ENCODE results near the gene PHACTR3. TPM values are rescaled to one million over a fixed set of nuclear protein-coding genes. Genes with fewer than 3 reads are reported as not detected.

Gene PHACTR3
- total RNA-seq, 1 donor from 2014 or later: 0.25 TPM

DNA sequence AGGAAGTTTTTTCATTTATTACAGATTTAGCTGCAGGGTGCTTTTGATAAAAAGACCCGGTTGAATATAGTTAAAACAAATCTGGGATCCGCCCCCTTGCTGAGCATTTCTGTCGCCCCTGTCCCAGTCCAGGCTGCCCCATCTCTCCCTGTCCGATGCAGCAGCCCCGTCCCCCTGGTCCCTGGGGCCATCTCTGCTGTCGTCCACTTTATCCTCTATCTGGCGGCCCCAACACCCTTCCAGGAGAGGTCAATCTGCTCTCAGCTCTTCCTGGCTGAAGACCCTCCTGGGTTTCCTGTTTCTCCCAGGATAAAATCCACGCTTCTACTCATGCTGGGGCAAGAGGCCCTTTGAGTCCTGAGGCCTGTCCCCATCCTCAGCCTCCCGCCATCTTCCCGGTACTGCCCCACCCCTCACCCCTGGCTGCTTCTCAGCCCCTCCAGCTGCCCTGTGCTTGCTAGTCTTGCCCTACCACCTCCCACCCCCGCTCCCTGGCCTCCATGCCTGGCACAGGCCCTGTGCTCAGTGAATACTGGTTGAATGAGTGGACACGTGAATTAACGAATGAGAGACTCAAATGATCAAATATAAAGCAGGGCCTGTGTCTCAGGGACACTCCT lies 16.0 kb upstream of the PHACTR3 start:
- ATAC-seq (no peak), DNase-seq (ENCODE audit: low spot score) (no peak)

DNA sequence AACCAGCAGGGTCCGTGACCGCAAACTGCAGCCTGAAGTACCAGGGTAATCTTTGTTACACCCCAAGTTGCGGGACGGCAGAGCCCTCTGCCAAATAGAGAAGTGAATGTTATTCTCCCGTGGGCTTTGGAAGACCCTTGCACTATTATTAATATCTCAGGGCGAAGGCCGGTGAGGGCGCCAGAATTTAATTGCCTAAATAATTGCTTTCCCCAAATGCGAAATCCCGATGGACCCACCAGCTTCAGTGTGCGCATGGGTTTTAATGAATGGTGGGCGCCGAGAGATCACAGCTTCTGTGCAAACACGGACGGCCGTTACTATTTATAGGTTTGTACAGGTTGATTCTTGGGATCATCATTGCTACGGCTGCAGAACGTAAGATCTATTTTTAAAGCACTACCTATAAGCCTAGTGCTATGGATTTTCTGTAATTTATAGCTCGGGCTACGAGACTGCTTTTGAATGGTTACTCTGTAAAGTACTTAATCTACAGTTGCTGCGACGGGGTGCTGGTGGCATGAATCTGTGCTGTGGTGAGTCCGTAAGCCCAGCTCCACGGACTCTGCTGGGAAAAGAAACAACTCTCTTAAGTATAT lies 15.2 kb upstream of the PHACTR3 start:
- DNase-seq (ENCODE audit: low spot score) (no peak), ATAC-seq (no peak)

DNA sequence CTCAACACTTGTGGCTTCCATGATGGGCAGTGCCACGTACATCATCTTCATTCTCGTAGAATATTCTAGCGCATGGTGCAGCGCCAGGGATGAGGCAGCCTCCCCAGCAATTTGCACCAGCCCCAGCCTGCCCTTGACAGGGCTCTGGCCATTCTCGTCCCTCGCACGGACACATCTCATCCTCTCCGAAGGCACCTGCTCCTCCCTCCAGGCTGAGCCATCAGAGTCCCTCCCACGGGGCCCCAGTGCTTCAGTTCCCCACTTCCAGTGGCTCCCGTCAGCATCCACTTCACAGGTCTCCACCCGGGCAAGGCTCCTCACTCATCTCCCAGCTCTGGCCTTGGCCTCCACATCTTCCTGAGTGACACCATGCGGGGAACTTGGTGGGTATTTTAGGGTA lies 13.3 kb upstream of the PHACTR3 start:
- ATAC-seq (no peak), DNase-seq (ENCODE audit: low spot score) (no peak)

DNA sequence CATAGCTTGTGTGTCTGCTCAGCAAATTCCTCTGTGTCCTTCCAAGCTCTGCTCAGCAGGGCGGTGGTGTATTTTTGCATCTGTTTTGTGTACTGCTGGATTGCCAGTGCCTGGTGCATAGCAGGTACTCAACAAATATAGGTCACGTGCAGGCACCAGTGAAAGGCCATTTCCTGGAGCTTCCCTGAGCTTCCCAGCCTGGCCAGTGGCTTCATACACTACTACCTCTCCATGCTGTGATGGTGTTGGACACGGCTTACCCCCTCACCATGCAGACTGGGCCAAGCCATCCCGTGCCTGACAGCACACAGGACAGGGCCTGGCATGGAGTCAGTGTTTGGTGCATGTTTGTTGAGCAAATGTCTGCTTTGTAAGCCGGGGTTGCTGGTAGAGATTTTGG lies 7.7 kb upstream of the PHACTR3 start:
- DNase-seq (ENCODE audit: low spot score): no peak
- no peak for ATAC-seq

DNA sequence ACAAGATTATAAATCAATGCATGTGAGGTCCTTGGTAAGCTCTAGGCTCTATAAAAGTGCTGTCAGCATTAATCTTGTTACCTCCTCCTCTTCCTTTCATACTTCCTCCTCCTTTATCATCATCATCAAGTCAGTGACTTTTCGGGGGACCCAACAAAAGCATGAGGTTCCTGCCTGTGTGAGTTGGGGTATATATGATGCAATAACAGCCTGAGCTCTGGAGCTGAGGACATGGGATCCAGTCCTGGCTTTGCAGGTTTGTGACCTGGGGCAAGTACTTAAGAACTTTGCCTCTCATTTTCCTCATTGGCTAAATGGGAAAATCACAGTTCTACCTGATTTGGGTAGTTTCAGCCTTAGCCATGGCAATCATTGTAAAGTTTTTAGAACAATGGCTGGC lies 7.1 kb upstream of the PHACTR3 start:
- DNase-seq (ENCODE audit: low spot score) (no peak), ATAC-seq (no peak)

DNA sequence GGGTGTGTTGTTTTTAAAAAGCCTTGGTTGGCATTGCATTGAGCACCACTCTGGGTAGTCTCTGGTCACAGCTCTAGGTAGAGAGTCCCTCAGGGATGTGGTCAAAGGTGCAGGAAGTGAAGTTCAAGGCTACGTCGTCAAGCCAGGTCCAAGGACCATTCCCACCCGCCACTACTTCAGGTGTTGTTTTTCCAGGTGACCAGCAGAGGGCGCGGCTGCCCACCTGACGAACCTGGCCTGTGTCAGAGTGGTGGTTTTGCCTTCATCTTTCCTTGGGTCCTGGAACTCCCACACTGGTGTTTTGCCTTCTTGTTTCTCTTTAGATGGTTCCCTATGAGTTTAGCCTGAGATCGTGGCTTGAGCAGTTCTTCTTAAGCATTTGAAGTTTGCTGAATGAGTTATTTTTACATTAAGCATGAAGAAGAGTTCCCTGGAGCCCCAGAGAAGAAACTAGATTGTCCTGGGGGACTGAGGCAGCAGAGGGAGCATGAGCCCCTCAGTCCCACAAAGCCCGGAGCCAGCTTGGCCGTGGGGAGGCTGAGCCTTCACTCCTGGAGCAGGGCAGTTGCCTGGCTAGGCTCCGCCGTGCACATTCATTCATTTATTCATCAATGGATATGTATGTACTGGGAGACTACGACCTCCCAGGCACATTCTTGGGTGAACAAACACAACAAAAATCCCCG lies 5.6 kb upstream of the PHACTR3 start:
- no peak for DNase-seq (ENCODE audit: low spot score)
- ATAC-seq: peak; percentile 67

DNA sequence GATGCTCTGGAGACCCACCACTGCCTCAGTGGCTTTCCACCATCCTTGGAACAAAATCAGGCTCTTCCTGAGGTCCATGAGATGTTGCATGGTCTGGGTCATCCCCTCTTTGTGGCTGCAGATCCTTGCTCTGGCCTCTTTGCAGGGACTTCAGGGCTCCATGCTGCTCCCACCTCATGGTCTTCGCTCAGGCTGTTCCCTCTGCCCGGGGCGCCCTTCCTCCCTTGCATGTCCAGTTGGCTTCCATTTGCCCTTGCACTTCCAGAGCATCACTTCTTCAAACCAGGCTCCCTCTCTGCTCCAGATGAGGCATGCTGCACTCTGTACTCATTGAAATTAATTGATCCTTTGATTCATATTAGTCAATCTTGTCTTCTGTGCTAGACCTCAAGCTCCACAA lies 4.4 kb upstream of the PHACTR3 start:
- DNase-seq (ENCODE audit: low spot score) (no peak), ATAC-seq (no peak)

DNA sequence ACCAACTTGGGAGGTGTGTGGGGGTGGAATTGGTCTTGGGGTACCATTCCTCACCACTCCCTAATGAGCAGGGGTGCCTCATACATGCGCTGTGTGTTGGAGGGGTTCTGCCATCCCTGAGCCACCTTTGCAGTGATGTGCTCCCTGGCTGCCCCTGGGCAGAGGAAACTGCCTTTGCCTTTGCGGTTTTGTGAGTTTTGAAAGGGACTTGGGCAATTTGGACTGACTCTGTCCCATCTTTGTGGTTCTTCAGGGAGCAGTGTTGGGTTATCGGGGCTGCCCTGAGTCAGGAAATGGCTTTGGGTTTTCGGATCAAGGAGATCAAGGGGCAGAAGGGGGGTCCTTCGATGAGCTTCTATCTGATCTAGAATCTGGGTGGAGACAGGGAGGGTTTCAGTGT lies 3.9 kb upstream of the PHACTR3 start:
- DNase-seq (ENCODE audit: low spot score) (no peak), ATAC-seq (no peak)

DNA sequence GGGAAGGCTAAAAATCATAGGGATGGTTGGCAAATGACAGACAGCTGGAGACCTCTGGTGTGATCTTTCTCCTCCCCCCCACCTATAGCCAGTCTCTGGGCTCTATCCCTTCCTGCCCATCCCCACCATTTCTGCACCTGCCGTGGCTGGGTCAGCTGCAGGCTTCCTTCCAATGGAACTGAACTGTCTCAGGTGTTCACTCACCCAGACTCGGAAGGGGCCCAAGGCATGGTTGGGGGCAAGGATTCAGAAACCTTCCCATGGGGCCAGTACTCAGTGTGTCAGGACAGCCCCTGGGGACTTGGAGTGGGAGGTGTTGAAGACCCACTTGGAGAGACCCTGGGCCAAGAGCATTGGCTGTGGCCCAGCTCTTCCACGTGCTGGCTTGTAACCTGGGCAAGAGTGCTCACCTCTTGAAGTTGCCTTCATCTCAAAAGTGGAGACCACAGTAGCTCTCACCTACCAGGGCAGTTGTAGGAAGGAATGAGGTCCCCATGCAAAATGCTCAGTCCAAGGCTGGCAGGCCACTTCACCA lies 1.7 kb upstream of the PHACTR3 start:
- DNase-seq (ENCODE audit: low spot score) (no peak), ATAC-seq (no peak)

DNA sequence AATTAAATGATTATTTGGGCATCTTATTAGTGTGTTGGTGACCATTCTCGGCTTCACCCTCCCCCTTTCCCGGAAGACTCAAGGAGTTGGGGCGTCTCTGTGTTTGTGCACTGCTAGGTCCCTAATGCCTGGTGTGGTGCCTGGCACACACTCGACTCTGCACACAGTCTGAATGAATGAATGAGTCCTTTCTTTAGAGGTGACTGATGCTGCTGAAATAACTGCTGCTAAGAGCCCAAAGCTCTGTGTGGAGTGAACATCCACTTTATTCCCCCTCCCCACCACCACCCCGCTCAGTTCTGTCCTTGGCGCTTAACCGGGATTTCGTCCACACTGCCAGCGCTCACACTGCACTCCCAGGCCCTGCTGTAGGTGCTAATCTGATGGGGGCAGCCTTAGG lies 1.2 kb upstream of the PHACTR3 start:
- DNase-seq (ENCODE audit: low spot score): no peak
- no peak for ATAC-seq

DNA sequence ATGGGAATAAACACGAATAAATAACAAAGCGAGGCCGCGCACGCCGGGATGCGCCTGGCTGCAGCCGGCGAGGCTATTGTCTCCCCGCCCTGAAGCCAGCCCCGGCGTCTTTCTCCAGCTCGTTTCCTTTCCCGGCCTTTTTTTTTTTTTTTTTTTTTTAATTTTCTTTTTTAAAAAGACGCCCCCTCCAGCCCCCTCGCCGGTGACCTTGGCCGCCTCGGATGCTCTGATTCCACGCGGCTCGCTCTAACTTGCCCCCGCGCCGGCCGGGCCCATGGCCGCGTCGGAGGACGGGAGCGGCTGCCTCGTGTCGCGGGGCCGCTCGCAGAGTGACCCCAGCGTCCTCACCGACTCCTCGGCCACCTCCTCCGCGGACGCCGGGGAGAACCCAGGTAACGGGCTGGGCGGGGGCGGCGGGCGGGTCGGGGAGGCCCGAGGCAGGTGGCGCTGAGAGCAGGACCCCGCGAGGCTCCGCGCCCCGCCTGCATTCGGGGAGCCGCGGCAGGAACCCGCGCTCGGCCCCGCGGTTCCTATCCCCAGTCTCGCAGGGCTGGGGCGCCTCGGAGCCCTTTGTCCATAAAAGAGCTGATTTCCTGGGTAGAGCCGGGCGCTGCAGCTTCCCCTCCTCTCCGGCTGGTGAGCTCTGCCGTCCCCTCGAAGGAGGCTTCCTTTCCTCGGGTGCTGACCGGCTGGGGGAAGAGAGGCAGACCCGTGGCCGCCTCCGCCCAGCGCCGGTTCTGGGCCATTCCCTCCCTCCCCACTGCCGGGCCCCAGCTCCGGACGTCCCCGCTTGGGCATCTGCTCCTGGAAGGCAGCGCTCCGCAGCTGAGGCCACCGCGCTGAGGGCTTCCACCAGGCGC lies 631 bp downstream of the PHACTR3 start:
- DNase-seq (ENCODE audit: low spot score) (no peak), ATAC-seq (no peak)

DNA sequence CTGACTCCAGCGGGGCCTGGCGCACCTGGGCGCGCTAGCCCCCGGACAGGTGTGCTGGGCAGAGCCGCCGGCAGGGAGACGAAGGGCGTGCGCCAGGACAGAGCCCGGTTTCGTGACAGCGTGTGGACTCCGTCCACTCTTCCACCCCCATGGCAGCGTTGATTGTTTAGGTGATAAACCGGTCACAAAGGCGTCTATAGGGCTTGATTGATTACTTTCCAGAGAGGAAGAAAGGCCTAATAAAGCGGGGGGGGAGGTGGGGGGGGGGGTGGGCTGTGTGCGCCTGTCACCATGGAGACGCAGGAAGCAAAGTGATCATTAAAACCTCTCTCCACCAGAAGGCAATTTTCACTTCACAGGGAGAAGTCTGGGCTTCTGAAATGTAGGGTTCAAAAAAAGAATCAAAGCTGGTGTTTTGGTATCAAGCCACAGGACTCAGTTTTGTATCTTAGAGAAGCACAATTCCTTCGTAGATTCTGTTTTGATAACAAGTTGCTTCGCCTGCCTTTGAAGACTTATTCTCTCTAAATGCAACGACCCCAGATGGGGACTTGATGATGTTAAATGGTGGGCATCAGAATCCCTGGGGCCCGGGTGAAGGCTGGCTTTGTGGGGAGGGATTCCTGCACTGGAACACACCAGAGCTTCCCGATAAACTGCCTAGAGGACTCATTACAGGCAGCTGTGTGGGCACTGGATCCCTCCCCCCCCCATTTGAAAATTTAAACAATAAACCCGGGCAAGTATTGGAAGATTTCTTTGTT lies 1.4 kb downstream of the PHACTR3 start:
- no peak for ATAC-seq
- DNase-seq (ENCODE audit: low spot score): no peak

DNA sequence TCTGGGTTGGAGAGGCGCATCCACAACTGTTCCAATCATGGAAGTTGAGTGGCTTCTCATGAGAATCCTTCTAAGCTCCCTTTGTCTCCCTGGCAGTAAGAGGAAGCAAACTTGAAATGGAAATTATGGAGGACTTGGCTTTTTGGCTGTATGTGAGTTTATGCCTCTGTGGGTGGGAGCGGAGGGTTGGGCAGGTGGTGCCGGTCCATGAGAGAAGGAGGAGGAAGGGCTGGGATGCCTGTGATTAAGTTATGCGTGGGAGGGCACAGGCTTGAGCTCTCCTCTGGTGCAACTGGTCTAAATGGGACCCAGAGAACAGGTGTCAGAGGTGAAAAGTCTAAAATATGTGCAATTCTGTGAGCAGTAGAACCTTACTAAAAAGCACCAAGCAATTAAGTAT lies 2.2 kb downstream of the PHACTR3 start:
- ATAC-seq: no peak
- no peak for DNase-seq (ENCODE audit: low spot score)

DNA sequence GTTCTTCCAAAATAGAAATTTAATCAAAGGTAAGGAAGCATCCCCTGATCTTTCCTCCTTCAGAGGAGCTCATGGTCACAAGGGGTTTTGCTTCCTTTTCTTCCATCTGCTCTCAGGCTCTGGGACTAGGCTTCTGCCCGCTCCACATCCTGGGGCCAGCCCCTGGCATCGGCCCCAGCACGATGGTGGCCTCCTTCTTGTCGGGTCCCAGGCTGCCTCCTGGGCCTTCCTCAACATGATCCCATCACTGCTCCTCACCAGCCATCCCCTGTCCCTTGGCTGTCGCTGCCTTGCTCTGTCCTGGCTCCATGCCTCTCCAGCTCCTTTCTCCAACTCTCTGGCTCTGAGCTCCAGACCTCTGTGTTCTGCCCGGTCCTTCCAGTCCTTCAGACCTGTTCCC lies 4.1 kb downstream of the PHACTR3 start:
- DNase-seq (ENCODE audit: low spot score): no peak
- no peak for ATAC-seq

DNA sequence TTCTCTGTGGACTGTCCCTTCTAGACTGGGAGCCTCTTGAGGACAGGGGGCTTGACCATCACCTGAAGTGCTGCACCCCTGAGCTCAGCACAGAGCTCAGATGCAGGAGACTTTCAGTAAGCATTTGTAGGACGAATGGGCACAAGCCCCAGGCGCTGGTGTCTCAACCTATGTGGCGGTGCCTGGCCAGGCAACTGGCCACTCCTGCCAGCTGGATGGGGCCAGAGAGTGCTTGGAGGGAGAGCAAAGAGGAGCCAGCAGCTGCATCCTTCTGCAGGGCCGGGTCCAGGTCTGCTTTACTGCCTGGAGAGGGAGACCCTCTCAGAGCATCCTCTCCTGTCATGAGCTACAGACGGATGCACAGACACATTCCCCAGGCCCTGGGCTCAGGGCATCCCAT lies 4.5 kb downstream of the PHACTR3 start:
- no peak for ATAC-seq
- DNase-seq (ENCODE audit: low spot score): no peak

DNA sequence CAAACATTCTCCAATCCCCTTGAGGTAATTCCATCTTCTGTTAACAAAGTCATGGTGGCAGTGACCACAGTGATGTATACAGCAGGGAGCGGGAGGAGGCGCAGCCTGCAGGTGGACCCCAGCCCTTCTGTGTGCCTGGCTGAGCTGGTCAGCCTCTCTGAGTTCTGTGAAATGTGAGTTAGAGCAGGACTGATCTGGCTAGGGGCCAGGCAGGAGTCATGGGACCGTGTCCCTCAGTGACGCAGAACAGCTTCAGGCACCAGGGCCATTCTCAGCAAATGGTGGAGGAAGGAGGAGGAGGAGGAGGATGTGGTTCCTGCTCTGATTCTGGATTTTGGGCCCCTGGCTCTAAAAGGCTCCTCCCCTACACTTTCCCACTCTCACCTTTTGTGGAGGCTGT lies 6.9 kb downstream of the PHACTR3 start:
- DNase-seq (ENCODE audit: low spot score) (no peak), ATAC-seq (no peak)

DNA sequence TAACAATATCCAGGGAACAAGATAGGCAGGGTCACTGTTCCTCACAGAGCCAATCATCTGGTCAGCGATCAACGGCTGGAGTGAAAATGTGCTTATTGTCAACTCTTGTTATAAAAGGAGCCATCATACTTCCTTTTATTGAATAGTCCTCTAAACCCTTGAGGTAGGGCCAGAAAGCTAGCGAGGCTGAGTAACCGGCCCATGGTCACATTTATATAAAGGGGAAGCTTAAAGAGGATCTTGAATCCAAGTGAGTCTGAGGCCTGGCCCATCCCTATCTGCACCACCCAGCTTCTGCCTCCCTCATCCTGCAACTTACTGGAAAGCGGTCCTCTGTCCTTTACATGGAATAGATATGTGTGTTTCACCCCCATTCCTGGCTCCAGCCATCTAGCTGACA lies 9.5 kb downstream of the PHACTR3 start:
- ATAC-seq (no peak), DNase-seq (ENCODE audit: low spot score) (no peak)

DNA sequence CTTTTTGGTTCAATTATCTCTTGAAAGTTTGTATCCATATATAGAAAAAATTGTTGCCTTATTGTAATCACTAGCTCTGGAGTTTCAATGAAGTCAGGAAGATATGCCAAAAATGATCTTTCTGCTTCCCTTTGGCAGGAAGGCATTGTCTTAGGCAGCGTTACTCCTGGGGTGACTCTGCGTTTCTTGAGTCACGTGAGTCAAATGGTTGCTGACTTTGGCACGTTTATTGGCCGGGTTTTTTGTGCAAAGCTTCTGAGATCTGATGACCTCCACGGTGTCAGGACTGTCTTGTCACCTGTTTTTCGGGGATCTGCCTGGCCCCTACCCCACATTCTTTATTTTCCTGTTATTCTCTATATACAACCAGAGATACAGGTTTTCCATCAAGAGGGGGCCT lies 10.4 kb downstream of the PHACTR3 start:
- DNase-seq (ENCODE audit: low spot score) (no peak), ATAC-seq (no peak)

DNA sequence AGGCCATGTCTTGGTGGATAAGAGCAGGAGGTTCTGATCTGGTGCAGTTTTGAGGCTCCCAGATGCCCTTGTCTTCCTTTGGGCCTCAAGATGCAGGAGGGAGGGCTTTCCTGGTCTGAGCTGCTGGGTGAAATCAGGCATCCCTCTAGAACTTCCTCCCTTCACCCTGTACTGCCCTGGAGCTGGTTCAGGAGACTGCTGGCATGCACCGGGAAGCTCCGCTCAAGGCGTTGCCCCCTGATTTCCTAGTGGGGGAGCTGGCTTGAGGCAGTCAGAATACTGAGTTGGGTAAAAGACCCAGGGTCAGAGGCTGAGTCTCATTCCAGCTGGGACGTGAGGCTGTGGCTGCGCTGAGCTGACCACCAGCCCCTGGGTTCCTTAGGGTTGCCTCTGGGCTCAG lies 12.0 kb downstream of the PHACTR3 start:
- DNase-seq (ENCODE audit: low spot score) (no peak), ATAC-seq (no peak)

DNA sequence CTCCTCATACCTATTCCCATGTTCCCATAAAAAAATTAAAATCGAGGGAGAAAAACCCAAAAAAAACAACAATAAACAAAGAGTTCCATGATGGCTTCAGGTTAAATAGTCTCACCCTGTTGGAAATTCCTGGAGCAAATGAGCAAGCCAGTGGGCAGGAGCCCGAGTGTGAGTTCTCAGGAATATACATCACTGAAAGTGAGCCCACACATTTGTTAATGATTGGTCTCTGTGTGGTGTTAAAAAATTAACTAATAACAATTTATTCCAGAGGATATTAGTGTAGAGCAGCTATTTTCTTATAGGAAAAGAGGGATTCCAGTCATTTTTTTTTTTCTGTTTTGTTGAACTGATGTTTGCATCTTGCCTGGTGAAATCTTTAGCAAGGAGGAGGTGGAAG lies 12.9 kb downstream of the PHACTR3 start:
- no peak for ATAC-seq

DNA sequence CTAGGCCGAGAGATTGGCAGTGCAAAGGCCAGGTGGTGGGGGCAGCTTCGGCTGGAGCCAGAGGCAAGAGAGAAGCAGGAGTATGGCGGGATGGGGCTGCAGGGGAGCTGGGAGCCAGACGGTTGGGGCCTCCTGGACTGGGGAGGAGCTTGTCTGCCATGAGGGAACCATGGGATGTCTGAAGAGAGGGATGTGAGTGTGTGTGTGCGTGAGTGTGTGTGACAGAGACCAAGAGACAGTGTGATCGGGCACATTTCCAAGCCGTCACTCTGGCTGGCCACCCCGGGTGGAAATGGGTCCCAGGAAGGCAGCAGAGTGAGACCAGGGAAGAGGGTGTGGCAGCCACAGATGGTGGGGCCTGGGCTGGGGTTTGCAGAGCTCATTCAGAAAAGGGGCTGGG lies 13.8 kb downstream of the PHACTR3 start:
- ATAC-seq: no peak
- no peak for DNase-seq (ENCODE audit: low spot score)

More for the DNA sequence above, 12.9 kb downstream of the PHACTR3 start:
- no peak for DNase-seq (ENCODE audit: low spot score)

Data from left lobe of liver (tissue), 2 donors.